GM19351 (cell line): ENCODE measurements around the gene GPX1.
A peak's percentile ranks its signal among the peaks of the same experiment; 100 is the strongest.
"Not testable (repeated sequence)": the region's sequence is repeated elsewhere in the genome, so short reads cannot be mapped to it uniquely, and the experiment has no call there.

Experiments used
- ATAC-seq: cut with Tn5 transposase; IDR thresholded peaks from one replicate; pipeline ENCODE4 v1.9.1; 2021; ENCODE audit warnings: mild to moderate bottlenecking, moderate library complexity; ENCODE audit not compliant: unreplicated experiment

Gene GPX1

DNA sequence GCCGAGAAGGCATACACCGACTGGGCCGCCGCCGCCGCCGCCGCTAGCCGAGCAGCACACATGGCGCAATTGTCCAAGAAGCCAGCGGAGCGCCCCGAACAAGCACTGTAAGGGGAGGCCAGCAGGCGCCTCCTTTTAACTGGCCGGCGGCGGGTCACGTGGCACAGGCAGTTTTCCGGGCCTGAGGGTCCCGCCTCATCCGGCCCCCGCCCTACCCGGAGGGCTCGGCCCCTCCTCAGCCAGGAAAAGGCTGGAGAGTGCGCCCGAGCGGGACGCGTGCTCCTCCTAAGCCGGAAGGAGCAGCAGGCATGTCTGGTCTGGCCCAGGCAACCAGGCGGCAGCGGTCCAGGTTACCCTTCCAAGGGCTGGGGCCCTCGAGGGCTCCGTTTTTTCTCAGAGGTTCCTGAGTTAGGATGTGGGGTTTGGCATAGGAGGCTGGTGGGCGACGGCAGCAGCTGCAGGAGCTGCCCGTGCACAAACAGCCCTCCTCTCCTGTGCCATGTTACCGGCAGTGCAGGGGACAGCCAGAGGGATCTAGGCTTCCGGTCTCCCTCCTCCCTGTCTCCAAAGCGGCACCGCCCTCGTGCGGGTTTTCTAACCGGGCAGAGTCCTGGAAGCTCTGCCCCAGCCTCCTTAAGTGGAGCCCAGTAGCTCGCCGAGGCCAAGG, at the start of gene GPX1:
Gene GPX1 (minus strand): TSS at position 137 of the 667 bp plus-strand sequence. CDS start 75 bp downstream, at position 62.
- ATAC-seq, result peak; percentile 92

DNA sequence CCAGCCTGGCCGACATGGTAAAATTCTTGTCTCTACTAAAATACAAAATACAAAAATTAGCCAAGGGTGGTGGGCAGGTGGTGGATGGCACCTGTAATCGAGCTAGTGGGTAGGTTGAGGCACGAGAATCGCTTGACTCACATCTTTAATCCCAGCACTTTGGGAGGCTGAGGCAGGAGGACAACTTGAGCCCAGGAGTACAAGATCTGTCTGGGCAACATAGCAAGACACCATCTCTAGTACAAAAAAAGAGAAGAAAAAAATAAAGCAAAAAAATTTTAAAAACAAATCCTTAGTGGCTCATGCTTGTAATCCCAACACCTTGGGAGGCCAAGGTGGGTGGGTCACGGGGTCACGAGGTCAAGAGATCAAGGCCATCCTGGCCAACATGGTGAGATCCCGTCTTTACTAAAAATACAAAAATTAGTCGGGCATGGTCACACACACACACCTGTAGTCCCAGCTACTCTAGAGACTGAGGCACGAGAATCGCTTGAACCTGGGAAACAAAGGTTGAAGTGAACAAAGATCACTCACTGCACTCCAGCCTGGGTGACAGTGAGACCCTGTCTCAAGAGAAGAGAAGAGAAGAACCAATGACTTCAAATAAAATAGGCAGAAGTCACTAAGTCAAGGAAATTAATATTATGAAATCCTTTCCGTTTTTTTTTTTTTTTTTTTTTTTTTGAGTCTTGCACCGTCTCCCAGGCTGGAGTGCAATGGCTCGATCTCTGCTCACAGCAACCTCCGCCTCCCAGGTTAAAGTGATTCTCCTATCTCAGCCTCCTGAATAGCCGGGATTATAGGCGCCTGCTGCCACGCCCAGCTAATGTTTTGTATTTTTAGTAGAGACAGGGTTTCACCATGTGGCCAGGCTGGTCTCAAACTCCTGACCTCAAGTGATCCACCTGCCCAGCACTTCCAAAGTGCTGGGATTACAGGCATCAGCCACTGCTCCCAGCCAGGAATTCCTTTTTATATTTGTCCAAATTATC, 48.7 kb upstream of the GPX1 start:
- no peak for ATAC-seq

DNA sequence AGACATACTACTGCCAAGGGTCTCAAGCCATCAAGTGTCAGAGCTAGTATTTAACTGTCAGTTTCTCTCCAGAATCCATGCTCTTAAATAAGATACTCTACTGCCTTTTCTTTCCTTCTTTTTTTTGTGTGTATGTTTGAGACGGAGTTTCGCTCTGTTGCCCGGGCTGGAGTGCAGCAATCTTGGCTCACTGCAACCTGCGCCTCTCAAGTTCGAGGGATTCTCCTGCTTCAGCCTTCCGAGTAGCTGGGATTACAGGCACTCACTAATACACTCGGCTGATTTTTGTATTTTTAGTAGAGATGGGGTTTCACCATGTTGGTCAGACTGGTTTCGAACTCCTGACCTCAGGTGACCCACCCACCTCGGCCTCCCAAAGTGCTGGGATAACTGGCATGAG, 47.4 kb upstream of the GPX1 start:
- ATAC-seq, result not testable (repeated sequence)

DNA sequence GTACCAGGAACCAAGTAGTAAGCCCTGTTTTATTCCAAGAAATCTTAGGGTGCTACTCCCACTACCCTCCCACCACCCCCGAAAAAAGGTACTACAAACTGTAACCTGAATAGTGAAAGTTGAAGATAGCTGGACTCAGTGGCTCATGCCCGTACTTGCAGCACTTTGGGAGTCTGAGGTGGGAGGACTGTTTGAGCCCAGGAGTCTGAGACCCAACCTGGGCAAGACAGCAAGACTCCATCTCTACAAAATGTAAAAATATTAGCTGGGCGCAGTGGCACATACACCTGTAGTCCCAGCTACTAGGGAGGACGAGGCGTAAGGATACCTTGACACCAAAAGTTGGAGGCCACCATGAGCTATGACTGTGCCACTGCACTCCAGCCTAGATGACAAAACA, 45.7 kb upstream of the GPX1 start:
- no peak for ATAC-seq

DNA sequence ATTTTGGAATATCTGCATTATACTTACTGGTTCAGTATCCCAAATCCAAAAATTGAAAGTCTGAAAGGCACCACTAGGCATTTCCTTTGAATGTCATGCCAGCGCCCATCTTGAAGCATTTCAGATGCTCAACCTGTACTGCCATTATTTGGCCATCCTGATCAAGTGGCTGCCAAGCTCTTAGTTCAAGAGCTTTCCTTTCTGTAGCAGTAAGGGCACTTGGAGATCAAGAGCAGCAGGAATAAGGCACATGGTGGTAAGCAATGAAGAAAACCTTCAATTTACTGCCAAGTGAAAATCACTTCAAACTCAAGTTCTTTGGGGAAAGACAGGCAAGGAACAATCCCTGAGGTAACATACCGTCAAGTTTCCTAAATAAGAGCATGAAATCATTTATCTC, 43.6 kb upstream of the GPX1 start:
- no peak for ATAC-seq

DNA sequence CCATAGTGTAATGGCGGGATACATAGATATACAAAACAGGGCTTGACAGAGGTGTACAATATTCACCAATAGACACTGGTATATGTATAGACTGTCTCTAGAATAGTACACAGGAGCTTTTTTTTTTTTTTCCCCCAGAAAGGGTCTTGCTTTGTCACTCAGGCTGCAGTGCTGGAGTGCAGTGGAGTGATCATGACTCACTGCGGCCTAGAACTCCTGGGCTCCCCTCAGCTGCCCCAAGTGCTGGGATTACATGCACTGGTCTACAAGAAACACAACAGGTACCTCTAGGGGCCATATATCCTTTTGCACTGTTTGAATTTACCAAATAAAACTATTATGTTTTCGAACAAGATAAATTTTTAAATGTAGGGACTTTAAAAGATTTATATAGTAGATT, 41.3 kb upstream of the GPX1 start:
- ATAC-seq, result no peak

DNA sequence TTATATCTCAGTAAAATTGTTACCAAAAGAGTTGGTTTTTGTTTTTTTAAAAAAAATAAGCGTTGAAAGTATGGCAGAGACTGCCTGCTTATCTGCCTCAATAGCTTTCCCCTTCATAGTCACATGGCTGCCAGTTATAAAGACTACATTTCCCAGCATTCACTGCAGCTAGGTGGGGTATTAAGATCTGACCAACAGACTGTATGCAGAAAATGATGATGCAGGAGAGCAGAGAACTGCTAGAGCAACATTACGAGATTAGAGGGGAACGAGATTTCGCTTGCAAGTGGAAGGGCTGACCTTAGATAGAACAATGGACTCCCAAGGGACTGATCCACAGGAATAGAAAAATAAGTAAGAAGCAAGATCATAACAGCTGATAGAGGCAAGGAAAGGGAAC, 39.3 kb upstream of the GPX1 start:
- ATAC-seq, result no peak

DNA sequence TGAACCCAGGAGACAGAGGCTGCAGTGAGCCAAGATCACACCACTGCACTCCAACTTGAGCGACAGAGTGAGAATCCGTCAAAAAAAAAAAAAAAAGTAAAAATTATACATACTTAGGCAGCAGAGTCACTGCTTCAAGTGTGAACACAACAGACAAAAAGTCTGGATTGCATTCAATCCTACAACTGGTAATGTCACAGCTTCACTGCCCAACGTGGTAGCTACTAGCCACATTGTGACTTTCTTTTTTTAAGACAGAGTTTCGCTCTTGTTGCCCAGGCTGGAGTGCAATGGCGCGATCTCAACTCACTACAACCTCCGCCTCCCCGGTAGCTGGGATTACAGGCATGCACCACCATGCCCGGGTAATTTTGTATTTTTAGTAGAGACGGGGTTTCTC, 33.2 kb upstream of the GPX1 start:
- not testable (repeated sequence) for ATAC-seq

DNA sequence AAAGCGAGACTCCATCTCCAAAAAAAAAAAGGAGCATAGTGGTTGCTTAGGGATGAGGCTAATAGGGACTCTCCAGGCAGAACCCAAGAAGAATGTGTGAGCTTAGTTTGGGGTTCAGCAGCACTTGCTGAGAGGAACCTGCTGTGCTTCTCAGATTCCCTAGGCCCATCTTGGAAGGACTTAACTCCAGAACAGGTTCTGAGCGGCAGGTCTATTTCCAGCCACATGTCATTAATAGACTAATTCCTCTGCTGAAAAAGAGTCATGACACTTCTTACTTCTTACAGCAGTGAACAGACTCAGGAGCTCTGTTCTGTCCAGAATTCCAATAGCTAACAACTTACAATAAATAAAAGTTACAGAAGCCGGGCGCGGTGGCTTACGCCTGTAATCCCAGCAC, 31.1 kb upstream of the GPX1 start:
- no peak for ATAC-seq

DNA sequence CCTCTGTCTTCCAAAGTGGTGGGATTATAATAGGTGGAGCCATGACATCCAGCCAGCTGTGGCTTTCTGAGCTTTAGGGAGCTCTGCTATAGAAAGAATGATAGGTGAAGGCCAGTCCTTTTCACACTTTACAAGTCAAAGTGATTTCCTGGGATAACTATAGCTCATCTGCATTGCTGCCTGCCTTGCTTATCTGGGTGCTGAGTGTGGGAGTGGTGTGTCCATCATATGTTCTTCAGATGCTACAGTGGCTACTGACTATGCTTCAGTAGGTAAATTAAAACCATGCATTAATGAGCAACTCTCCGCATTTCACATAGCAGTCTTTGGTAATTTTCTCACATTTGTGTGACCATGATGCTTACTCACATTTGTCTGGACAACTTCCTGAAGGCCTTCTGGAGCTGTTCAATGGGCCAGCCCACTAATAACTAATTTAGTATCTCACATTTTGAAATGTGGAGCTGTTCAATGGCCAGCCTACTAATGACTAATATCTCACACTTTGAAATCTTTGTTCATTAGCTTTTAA, 30.2 kb upstream of the GPX1 start:
- no peak for ATAC-seq

DNA sequence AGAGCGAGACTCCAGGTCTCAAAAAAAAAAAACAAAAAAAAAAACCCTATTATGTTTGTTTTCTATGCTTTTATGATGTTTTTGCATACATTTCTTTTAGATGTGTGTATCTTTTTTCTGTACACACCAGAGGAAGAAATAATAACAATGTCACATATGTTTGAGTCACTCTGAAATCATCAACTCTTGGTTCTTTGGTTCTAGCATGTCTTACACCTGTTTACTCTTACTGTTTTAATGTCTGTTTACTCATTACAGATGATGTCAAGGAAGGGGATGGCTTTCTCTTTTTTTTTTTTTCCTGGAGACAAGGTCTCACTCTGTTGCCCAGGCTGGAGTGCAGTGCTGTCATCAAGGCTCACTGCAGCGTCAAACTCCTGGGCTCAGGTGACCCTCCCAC, 29.6 kb upstream of the GPX1 start:
- no peak for ATAC-seq

DNA sequence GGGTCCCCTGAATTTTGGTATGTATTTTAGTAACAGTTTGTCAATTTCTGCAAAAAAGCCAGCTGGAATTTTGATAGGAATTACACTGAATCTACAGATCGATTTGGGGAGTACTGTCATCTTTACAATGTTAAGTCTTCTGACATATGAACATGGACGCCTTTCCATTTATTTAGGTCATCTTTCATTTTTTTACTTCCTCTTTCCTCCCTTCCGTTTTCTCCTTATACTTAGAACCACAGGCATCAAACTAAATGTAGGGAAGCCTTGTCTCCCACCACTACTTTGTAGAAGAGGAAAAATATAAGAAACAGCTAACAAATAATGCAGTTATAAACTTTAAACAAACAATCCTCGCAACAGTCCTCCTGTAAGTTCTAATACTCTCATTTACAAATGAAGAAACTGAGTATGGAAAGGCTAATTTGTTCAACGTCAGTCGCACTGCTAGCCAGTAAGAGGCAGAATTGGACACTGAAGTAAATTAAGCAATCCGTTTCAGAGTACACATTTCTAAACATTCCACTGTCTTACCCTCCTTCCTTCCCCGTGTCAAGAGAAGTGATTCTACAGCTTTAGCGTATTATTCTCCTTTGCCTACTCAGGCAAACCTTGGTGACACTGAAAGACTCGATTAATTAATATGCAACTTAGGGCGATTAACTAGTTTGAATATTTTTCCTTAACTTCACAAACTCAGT, 28.1 kb upstream of the GPX1 start:
- ATAC-seq, result no peak

DNA sequence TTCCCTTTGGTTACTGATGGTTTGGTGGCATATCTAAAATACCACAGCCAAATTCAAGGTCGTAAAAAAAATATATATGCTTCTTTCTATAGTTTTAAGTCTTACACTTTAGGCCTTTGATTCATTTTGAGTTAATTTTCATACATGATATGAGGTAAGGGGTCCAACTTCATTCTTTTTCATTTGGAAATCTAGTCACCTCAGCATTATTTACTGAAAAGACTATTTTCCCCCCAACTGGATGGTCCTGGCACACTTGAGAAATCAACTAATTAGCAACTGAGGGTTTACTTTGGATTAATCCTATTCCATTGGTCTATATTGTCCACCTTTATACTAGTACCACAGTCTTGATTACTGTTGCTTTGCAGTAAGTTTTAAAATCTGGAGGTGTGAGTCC, 27.5 kb upstream of the GPX1 start:
- ATAC-seq, result no peak

DNA sequence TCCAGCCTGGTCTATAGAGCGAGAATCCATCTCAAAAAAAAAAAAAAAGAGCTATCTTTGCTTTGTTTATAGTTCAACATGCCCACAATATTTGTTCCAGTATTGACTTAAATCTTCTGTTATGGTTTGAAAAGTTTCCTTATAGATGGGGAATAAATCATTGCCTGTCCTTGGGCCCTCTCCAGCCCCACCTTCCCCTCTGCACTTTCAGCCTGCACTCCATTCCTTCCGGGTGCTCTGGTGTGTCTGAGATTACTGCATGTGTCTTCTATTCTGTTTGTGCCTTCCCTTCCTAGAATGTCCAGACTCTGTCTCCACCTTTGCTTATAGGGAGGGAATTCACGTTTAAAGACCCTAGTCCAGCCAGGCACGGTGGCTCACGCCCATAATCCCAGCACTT, 25.2 kb upstream of the GPX1 start:
- no peak for ATAC-seq

DNA sequence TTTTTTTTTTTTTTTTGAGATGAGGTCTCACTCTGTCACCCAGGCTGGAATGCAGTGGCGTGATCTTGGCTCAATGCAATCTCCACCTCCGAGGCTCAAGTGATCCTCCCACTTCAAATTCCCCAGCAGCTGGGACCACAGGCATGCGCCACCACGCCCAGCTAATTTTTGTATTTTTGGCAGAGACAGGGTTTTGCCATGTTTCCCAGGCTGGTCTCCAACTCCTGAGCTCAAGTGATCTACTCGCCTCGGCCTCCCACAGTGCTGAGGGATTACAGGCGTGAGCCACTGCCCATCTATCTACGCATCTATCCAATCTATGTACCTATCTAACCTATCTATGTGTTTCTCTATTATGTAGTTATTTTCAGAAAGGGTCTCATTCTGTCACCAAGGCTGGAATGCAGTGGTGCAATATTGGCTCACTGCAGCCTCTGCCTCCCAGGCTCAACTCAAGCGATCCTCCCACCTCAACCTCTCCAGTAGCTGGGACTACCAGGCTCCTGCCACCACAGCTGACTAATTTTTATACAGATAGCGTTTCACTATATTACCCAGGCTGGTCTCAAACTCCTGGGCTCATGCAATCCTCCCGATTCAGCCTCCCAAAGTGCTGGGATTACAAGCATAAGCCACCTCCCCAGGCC, 20.2 kb upstream of the GPX1 start:
- no peak for ATAC-seq

DNA sequence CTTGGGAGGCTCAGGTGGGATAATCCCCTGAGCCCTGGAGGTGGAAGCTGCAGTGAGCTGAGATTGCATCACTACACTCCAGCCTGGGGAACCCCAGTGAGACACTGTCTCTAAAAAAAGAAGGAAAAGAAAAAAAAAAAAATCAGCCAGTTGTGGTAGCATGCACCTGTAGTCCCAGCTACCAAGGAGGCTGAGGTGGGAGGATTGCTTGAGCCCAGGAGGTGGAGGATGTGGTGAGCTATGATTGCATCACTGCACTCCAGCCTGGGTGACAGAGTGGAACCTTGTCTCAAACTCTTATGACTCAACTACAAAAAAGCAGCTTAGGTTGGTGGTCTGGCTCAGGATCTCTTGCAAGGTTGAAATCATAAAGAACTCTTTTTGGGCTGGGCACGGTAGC, 19.3 kb upstream of the GPX1 start:
- ATAC-seq, result no peak

DNA sequence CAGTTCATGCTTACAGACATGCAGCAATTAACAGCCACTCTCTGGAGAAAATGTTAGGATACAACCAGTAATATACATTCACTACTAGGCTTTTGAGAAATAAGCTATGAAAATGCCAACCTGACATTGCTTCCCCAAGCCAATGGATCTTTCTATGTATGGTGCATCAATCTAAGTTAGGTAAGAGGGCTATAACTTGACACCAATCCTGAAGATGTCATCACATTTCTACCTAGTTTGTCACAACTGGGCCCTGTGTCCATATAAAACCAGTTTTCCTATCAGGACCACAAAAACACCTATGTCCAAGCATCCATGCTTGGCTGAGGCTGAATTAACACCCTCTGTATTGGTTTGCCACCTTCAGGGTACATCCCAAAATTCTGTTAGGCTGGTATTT, 13.8 kb upstream of the GPX1 start:
- no peak for ATAC-seq

DNA sequence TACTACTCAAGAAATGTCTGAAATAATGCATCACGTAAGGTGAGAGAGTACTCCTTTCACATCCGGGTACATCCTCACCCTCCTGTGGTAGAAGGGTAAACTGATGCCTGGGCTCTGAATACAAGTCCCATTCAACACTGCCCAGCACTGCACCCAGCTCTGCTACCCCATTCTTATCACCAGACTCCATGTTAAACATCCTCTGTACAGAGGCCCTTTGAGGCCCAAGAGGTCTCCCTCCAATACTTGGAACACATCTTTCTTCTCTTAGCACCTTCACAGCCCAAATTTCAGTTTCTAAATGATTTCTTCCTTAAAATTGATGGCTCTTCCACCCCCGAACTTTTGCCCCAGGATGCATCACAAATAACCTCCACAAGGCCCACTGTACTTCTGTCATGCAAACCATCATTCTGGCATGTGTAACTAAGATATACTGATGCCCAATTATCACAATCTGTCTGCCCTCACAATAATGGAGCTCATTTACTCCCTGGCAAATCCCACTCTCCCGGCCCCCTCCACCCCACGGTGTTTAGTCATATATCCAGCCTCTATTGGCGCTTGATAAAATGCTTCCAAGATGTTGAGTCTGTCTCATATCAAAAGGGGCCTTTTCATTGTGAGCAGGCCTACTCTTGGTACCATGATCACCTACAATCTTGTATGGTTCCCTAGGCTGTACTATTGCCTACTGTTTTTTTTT, 12.6 kb upstream of the GPX1 start:
- ATAC-seq, result no peak

DNA sequence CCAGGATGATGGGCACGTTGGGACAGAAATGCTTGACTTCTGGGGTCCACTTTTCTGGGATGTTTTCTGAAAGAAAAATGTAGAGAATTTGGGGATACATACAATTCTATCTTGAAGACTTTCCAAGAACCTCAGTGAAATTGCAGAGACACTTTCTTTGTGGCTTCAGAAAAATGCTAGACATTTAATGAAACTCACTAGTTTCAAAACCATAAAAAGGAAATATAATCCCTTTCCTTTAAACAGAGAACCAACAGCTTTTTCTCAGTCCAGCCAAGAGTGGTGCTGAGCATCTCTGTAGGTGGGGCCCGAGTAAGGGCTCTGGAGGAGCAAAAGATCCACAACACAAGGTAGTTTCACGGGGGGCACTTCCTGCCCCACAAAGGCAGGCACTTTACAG, 4.4 kb upstream of the GPX1 start:
- ATAC-seq, result no peak

DNA sequence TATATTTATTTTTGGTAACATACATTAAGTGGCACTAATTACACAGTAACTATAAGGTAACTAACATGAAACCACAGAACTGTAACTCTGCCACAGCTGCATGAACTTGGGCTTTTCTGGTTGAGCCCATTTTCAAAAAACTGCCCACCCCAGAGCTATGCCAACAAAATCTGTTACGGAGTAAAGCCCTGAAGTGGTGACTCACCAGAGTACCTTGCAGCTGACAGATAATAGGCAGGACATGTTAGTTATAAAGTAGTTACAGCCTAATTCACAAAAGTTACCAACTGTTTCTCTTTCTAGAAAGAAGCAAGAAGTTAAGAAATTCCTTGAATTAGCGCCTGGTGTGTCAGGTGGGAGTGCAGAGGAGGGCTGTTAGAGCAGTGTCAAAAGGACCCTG, 1.5 kb upstream of the GPX1 start:
- ATAC-seq, result no peak
